Muscle layer of duodenum (tissue), 2 donors: ENCODE measurements around the gene LBP.
"Not testable (repeated sequence)": the region's sequence is repeated elsewhere in the genome, so short reads cannot be mapped to it uniquely, and the experiment has no call there.

ENCODE experiments used
- H3K27ac ChIP-seq: one replicate; pipeline ENCODE4 v1.7.0; 2013; ENCODE audit warnings: mild to moderate bottlenecking, low read length
- H3K27me3 ChIP-seq: one replicate; pipeline ENCODE4 v1.7.0; 2013; ENCODE audit warnings: low read depth, mild to moderate bottlenecking, control low read depth, low read length
- H3K36me3 ChIP-seq, 2 donors: one replicate each; pipeline ENCODE4 v1.7.0; 2013; ENCODE audit warnings: low read length in 2 of 2, control low read depth in 1 of 2, mild to moderate bottlenecking in 1 of 2; ENCODE audit not compliant: insufficient read depth in 2 of 2, control insufficient read depth in 1 of 2
- H3K4me1 ChIP-seq, 2 donors: one replicate each; pipeline ENCODE4 v1.7.0; 2013; ENCODE audit warnings: low read length in 2 of 2, mild to moderate bottlenecking in 2 of 2, control low read depth in 1 of 2, moderate library complexity in 1 of 2; ENCODE audit not compliant: insufficient read depth in 2 of 2, control insufficient read depth in 1 of 2
- H3K4me3 ChIP-seq, 2 donors: one replicate each; pipeline ENCODE4 v1.7.0; 2013; ENCODE audit warnings: low read length in 2 of 2, low read depth in 1 of 2, mild to moderate bottlenecking in 1 of 2
- H3K9me3 ChIP-seq, 2 donors: one replicate each; pipeline ENCODE4 v1.7.0; 2013; ENCODE audit warnings: low read length in 2 of 2, control low read depth in 1 of 2, mild to moderate bottlenecking in 1 of 2; ENCODE audit not compliant: control insufficient read depth in 1 of 2
- donor health status: healthy.

LBP gene

DNA sequence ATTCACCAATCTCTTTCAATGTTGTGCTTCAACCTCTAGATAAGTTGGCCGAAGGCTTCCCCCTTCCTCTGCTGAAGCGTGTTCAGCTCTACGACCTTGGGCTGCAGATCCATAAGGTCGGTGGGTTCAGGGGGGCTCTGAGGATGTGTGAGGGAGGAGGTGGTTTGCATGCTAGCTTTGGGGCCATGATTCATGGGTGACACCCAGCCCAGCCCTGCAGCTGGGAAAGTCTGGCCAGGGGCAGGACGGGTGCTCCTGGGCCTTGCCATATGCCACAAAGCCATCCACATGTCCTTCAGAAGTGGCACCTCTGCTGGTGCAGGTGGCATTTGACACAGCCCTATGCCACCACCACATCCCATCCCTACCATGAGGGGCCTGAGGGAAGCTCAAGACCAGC lies 27.6 kb downstream of the LBP start:
- H3K4me3 ChIP-seq: no peak overlapping the region
- peaks cover 4% of the 10 kb centered on the region for H3K27me3 ChIP-seq
- no peak overlapping the region for H3K27ac ChIP-seq
- no peaks in the 10 kb centered on the region for H3K9me3 ChIP-seq
- no peaks in the 10 kb centered on the region for H3K36me3 ChIP-seq
- H3K4me1 ChIP-seq: no peaks in the 10 kb centered on the region

DNA sequence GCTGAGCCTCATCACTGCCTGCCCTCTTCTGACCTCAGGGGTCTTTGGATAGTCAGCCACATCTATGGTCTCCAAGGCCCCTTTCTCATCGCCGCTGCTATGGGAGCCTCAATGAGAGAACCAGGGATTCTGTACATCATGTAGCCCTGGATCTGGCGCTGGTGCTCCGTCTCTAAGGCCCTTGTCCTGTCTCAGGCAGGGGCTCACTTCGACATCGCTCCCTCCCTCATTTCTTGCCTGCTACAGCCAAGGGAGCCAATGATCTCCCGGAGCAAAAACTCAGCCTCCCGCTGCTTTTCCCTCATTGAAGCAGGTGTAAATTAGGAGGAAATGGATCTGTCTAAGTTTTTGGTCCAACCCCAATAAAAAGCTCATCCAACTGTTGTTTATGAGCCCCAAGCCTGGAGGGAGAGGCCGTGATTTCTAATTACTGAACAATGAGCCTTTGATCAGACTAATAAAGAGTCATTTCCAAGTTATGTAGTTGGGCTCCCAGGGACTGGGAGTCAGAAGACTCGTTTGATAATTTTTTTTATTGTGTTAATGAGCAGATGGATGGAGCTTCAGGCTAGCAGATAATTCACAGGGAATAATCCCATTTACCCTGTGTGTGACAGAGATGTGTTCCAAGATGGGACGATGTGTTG lies 30.9 kb downstream of the LBP start:
- Histone ChIP-seq H3K9me3 (no peaks in the 10 kb centered on the region), H3K4me1 (no peaks in the 10 kb centered on the region), H3K36me3 (no peaks in the 10 kb centered on the region), H3K27me3 (peaks cover 4% of the 10 kb centered on the region), H3K27ac (no peak overlapping the region), H3K4me3 (no peak overlapping the region)

DNA sequence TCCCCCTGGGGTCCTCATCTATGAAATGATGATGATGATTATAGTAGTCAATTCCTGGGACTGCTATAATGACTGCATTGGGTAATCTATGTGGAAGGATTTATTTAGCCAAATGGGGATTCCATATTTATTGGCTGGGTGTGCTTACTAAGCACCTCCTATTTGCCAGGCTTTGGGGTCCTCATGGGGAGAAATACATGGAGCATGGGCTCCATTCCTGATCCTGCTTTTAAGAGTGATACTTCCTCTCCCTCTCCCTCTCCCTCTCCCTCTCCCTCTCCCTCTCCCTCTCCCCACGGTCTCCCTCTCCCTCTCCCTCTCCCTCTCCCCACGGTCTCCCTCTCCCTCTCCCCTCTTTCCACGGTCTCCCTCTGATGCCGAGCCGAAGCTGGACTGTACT lies 31.6 kb downstream of the LBP start:
- not testable (repeated sequence) for H3K4me3 ChIP-seq, H3K36me3 ChIP-seq, H3K27ac ChIP-seq, H3K27me3 ChIP-seq, H3K4me1 ChIP-seq, H3K9me3 ChIP-seq

DNA sequence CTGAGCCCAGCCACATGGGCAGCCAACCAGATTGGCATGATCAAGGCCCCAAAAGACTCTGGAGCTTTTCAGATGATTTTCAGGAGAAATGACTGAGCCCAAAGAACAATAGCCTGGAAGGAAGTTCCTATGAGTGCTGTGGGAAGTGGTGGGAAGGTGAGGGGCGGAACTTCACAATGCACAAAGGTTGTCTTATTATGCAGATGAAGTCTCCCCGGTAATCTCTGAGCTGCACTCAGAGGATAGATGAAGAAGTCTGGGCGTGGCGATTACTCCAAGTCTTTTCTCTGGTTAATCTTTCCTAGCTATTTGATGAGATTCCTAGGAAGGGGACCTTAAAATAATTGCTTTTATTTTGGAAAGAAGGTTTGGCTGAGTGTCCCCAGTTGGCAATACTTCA lies 36.9 kb downstream of the LBP start:
- no peaks in the 10 kb centered on the region for H3K4me1 ChIP-seq
- no peak overlapping the region for H3K27ac ChIP-seq
- no peak overlapping the region for H3K4me3 ChIP-seq
- H3K9me3 ChIP-seq: no peaks in the 10 kb centered on the region
- no peaks in the 10 kb centered on the region for H3K27me3 ChIP-seq
- H3K36me3 ChIP-seq: no peaks in the 10 kb centered on the region

DNA sequence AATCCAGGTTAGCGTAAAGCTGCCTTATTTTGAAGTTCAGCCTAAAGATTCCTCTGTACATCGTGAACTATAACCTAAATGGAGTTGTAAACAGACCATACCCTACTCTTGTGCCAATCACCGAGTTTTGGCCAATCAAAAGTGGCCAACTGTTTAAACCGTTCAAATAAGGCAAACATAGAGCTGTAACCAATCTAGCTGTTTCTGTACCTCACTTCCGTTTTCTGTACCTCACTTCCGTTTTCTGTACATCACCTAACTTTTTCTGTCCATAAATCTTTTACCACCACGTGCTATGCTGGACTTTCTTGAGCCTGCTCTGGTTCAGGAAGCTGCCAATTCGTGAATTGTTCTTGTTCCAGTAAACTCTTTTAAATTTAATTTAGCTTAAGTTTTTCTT lies 39.7 kb downstream of the LBP start:
- Histone ChIP-seq H3K4me1 (no peaks in the 10 kb centered on the region), H3K4me3 (no peak overlapping the region), H3K9me3 (peaks cover 0 to 4% of the 10 kb centered on the region in 2 donors), H3K36me3 (no peaks in the 10 kb centered on the region), H3K27ac (no peak overlapping the region), H3K27me3 (no peaks in the 10 kb centered on the region)

DNA sequence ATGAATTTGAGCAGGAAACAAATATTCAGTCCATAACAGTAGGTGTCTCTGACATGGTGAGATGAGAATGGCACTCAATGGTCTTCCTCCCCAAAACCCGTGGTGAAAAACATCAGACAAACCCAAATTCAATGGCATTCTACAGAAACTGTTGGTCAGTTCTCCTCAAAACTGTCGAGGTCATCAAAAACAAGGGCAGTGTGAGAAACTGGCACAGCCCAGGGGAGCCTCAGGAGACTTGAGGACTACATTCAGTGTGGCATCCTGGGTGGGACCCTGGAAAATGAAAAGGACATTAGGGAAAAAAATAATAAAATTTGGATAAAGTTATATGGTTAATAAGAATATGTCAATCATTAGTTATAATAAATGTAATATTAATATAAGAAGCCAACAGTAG lies 40.6 kb downstream of the LBP start:
- peaks cover 0 to 4% of the 10 kb centered on the region in 2 donors for H3K9me3 ChIP-seq
- no peaks in the 10 kb centered on the region for H3K4me1 ChIP-seq
- H3K4me3 ChIP-seq: no peak overlapping the region
- H3K27me3 ChIP-seq: no peaks in the 10 kb centered on the region
- no peaks in the 10 kb centered on the region for H3K36me3 ChIP-seq
- no peak overlapping the region for H3K27ac ChIP-seq

DNA sequence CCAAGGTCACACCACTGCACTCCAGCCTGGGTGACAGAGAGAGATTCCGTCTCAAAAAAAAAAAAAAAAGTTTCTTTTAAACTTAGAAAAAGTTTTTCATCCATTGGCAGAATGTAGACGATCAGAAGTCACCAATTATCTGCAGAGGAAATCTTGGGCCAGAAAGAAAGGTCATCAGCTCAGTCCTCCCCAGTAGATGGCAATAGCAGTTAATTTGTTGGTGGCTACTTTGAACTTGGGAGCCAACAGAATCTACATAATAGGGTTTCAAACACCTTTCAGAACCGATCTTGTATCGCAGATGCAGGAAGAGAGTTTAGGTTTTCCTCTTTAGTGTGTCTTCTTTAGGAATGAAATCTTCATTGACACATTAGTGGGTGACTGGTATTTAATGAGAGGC lies 41.7 kb downstream of the LBP start:
- Histone ChIP-seq H3K4me3 (no peak overlapping the region), H3K9me3 (peaks cover 0 to 4% of the 10 kb centered on the region in 2 donors), H3K27ac (no peak overlapping the region), H3K27me3 (no peaks in the 10 kb centered on the region), H3K4me1 (no peaks in the 10 kb centered on the region), H3K36me3 (no peaks in the 10 kb centered on the region)

DNA sequence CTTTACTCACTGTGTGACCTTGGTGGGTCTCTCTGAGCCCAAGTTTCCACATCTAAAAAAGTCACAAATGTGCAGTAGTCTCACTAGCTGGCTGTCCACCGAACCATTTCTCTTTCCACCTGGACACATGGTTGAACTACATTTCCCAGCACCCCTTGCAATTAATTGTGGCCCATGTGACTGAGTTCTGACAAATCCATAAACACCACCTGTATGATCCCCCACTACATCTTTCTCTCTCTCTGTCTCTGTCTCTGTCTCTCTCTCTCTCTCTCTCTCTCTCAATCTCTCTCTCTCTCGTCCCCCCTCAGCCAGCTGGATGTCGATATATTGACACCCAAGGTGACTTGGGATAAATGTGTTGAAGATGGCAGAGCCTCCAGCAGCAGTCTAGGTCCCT lies 46.1 kb downstream of the LBP start:
- Histone ChIP-seq H3K9me3 (peaks cover 0 to 4% of the 10 kb centered on the region in 2 donors), H3K4me3 (no peak overlapping the region), H3K27me3 (no peaks in the 10 kb centered on the region), H3K27ac (no peak overlapping the region), H3K36me3 (no peaks in the 10 kb centered on the region), H3K4me1 (peaks cover 0 to 5% of the 10 kb centered on the region in 2 donors)

DNA sequence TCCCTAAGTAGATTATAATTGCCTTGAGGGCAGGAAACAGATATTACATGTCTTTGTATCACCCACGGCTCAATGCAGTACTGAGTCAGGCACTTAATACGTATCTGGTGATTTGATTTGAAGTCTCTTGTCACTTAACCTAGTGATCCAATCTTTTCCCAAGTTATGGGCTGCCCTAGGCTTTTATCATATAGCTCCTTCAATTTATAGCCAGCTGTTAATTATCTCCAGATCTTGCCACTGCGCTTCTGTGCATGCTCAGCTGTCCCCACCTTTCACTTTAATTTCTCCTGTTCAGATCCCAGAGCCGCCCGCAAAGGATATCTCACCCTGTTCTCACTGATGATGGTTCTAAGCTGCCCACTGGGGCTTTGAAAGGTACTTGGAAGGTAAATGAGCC lies 47.0 kb downstream of the LBP start:
- H3K4me3 ChIP-seq: no peak overlapping the region
- H3K36me3 ChIP-seq: no peaks in the 10 kb centered on the region
- H3K27me3 ChIP-seq: no peaks in the 10 kb centered on the region
- peaks cover 0 to 4% of the 10 kb centered on the region in 2 donors for H3K9me3 ChIP-seq
- H3K4me1 ChIP-seq: peaks cover 0 to 5% of the 10 kb centered on the region in 2 donors
- H3K27ac ChIP-seq: no peak overlapping the region

DNA sequence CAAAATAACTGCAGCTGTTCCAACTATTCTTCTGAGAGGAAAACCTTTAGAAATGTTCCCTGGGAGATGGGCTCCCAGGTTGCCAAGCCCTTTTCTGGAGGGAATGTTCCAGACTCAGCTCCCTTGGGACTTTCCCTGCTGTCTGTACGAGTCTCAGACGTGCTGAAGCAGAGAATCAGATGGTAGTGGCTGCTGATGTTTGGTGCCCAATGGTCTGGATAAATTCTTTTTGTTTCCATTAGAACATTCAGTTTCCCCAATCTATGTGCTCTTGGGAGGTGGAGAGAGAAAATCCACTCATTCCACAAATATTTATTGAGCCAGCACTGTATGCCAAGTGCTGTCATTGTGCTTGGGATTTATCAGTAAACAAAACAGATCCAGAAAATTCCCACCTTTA lies 48.9 kb downstream of the LBP start:
- Histone ChIP-seq H3K36me3 (no peaks in the 10 kb centered on the region), H3K27ac (no peak overlapping the region), H3K9me3 (no peaks in the 10 kb centered on the region), H3K4me3 (no peak overlapping the region), H3K4me1 (peaks cover 0 to 5% of the 10 kb centered on the region in 2 donors), H3K27me3 (no peaks in the 10 kb centered on the region)

DNA sequence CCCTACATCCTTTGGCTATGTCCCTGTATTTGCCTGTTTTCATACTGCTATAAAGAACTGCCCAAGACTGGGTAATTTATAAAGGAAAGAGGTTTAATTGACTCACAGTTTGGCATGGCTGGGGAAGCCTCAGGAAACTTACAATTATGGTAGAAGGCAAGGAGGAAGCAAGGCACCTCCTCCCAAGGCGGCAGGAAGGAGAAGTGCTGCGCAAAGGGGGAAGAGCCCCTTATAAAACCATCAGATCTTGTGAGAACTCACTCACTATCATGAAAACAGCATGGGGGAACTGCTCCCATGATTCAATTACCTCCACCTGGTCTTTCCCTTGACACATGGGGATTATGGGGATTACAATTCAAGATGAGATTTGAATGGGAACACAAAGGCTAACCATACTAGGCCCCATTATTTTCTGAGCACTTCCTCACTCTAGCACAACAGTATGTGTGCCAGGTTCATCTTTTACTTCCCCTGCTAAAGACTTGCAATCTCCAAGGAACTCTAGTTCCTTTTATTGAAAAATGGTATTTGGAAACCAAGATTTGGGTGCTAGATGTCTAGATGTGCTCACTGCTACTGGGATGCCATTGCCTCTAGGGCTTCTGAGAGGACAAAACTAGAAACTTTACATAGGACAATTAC lies 49.6 kb downstream of the LBP start:
- not testable (repeated sequence) for H3K9me3 ChIP-seq, H3K4me1 ChIP-seq, H3K36me3 ChIP-seq, H3K27me3 ChIP-seq, H3K27ac ChIP-seq, H3K4me3 ChIP-seq

DNA sequence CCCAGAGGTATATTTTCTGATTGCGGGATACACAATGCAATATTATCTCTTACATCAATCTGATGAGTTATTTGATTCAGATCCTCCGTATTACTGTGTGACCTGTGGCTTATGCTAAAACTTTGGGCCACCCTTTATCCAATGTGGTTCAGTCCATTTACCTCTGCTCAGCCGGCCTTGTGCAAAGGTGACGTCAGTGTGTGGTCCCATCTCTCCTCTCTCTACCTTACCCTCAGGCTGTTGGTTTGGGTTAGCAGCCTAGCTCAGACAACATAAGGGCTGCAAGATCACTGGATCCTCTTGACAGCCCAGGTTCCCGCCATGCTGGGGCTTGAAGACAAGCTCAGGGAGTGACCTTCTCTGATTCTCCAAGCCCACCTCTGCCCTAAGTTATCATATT lies 55.8 kb downstream of the LBP start:
- no peaks in the 10 kb centered on the region for H3K36me3 ChIP-seq
- no peak overlapping the region for H3K27ac ChIP-seq
- H3K9me3 ChIP-seq: no peaks in the 10 kb centered on the region
- no peaks in the 10 kb centered on the region for H3K4me1 ChIP-seq
- H3K4me3 ChIP-seq: no peak overlapping the region
- H3K27me3 ChIP-seq: no peaks in the 10 kb centered on the region
